22Rv1 (cell line): Measurements from ENCODE around the gene CEP290.
"Not testable (repeated sequence)": the region's sequence is repeated elsewhere in the genome, so short reads cannot be mapped to it uniquely, and the experiment has no call there.

Source experiments
- H3K27ac ChIP-seq: fragments of 450-650 bp; 2 replicates; pipeline ENCODE4 v1.5.1; 2017
- ZFX ChIP-seq: fragments of 450-650 bp; IDR thresholded peaks from 2 replicates; pipeline ENCODE4 v1.6.1; 2017; ENCODE audit warnings: antibody characterized with exemption, borderline replicate concordance
- TF ChIP-seq, protein P1 (sequence below): fragments of 450-650 bp; IDR thresholded peaks from 2 replicates; pipeline ENCODE4 v1.5.1; 2017; ENCODE audit warnings: mild to moderate bottlenecking

CEP290 gene

GRCh38 chr12:88044035-88044434 is 97.9 kb downstream of the CEP290 start:
- H3K27ac ChIP-seq: no peak overlapping the region
- no peak for TF ChIP-seq ZFX
- TF ChIP-seq, protein P1, sequence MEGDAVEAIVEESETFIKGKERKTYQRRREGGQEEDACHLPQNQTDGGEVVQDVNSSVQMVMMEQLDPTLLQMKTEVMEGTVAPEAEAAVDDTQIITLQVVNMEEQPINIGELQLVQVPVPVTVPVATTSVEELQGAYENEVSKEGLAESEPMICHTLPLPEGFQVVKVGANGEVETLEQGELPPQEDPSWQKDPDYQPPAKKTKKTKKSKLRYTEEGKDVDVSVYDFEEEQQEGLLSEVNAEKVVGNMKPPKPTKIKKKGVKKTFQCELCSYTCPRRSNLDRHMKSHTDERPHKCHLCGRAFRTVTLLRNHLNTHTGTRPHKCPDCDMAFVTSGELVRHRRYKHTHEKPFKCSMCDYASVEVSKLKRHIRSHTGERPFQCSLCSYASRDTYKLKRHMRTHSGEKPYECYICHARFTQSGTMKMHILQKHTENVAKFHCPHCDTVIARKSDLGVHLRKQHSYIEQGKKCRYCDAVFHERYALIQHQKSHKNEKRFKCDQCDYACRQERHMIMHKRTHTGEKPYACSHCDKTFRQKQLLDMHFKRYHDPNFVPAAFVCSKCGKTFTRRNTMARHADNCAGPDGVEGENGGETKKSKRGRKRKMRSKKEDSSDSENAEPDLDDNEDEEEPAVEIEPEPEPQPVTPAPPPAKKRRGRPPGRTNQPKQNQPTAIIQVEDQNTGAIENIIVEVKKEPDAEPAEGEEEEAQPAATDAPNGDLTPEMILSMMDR: no peak

GRCh38 chr12:88037770-88038169 is 104.1 kb downstream of the CEP290 start:
- H3K27ac ChIP-seq: no peak overlapping the region
- TF ChIP-seq, protein P1: no peak
- TF ChIP-seq ZFX: no peak

DNA sequence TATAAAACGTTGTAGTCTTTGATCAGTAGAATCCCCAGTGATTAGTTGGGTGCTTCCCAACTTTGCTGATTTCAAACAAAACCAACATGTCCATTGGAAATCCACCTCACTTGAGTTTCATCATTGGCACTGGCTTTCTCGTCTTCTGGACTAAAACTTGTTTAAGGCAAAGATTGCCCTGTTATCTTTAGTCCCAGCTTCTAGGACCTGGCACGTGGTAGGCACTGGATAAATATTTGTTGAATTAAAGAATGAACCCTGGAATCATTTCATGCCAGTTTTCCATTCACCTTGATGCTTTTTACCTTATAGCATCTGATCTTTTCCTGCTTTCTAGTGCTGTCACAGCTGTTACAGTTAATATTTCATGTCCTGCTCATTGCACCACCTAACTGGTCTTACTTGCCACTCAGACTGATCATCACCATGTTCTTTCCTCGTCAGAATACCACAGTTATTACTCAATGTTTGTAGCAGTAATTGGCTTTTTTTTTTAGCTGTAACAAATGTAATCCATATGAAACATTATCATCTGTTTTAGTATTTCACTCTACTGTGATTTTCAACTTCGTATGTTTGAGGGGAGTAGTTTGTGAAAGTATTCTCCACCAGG is 105.4 kb downstream of the CEP290 start:
- peak overlapping the region; percentile 71 for H3K27ac ChIP-seq
- TF ChIP-seq, protein P1: no peak
- TF ChIP-seq ZFX: no peak

- TF ChIP-seq, protein P1: no peak
- no peak for TF ChIP-seq ZFX
- peak overlapping the region; percentile 71 for H3K27ac ChIP-seq
Measured at GRCh38 chr12:88035907-88036289, 106.0 kb downstream of the CEP290 start.

GRCh38 chr12:88035271-88035906 is 106.5 kb downstream of the CEP290 start:
- no peak for TF ChIP-seq ZFX
- TF ChIP-seq, protein P1: no peak
- peak overlapping the region; percentile 71 for H3K27ac ChIP-seq

DNA sequence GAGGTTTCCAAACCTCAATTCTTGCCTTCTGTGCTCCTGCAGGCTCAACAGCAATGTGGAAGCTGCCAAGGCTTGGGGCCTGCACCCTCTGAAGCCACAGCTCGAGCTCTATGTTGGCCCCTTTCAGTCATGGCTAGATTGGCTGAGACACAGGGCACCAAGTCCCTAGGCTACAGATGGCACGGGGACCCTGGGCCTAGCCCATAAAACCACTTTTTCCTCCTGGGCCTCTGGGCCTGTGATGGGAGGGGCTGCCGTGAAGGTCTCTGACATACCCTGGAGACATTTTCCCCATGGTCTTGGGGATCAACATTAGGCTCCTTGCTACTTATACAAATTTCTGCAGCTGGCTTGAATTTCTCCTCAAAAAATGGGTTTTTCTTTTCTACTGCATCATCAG is 110.7 kb downstream of the CEP290 start:
- not testable (repeated sequence) for H3K27ac ChIP-seq

DNA sequence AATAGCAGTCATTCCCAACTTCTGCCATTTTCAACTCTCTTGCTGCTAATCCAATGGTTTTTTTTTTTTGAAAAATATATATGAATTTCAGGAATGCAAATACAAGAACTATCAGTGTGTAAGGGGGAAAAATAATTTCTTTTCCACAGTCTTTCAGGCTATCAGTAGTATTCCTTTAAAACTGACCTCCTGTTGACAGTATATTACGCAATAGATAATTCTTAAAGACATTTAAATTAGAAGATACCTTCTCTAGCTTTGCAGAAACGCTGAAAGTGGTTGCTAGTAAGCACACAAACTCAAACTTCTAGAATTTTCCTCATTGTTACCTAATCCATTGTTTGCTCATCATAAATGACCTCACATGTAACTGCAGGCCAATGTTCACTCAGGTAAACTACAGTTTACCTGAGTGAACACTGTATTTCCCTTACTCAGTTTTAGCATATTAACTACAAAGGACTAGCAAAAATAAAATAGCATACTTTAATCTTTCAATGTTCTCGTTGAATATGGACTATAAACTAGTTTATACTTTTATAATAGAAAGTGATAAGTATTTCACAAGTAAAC is 112.7 kb downstream of the CEP290 start, which contains the start of gene C12orf50:
Gene C12orf50, minus strand, starts transcription at position 309 of the 573 bp plus-strand sequence. CDS start 2,439 bp downstream, outside the sequence.
- no peak within 1 kb of the TSS for H3K27ac ChIP-seq
- TF ChIP-seq ZFX: no peak
- TF ChIP-seq, protein P1: no peak
